Rectal smooth muscle tissue (tissue), 1 donor: ENCODE data around the gene STEAP3.

Source experiments
- H3K27ac ChIP-seq: one replicate; pipeline ENCODE4 v1.7.0; 2013; ENCODE audit warnings: low read depth, low read length, inconsistent platforms
- H3K27me3 ChIP-seq: one replicate; pipeline ENCODE4 v1.7.0; 2013; ENCODE audit warnings: low read length; ENCODE audit not compliant: control insufficient read depth, insufficient read depth
- H3K36me3 ChIP-seq: one replicate; pipeline ENCODE4 v1.7.0; 2013; ENCODE audit warnings: low read length; ENCODE audit not compliant: control insufficient read depth, insufficient read depth
- H3K4me1 ChIP-seq: one replicate; pipeline ENCODE4 v1.7.0; 2013; ENCODE audit warnings: low read length; ENCODE audit not compliant: control insufficient read depth, insufficient read depth
- H3K4me3 ChIP-seq: one replicate; pipeline ENCODE4 v1.7.0; 2013; ENCODE audit warnings: low read length
- H3K9ac ChIP-seq: one replicate; pipeline ENCODE4 v1.7.0; 2013; ENCODE audit warnings: low read length

STEAP3 gene, protein sequence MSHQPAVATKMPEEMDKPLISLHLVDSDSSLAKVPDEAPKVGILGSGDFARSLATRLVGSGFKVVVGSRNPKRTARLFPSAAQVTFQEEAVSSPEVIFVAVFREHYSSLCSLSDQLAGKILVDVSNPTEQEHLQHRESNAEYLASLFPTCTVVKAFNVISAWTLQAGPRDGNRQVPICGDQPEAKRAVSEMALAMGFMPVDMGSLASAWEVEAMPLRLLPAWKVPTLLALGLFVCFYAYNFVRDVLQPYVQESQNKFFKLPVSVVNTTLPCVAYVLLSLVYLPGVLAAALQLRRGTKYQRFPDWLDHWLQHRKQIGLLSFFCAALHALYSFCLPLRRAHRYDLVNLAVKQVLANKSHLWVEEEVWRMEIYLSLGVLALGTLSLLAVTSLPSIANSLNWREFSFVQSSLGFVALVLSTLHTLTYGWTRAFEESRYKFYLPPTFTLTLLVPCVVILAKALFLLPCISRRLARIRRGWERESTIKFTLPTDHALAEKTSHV

DNA sequence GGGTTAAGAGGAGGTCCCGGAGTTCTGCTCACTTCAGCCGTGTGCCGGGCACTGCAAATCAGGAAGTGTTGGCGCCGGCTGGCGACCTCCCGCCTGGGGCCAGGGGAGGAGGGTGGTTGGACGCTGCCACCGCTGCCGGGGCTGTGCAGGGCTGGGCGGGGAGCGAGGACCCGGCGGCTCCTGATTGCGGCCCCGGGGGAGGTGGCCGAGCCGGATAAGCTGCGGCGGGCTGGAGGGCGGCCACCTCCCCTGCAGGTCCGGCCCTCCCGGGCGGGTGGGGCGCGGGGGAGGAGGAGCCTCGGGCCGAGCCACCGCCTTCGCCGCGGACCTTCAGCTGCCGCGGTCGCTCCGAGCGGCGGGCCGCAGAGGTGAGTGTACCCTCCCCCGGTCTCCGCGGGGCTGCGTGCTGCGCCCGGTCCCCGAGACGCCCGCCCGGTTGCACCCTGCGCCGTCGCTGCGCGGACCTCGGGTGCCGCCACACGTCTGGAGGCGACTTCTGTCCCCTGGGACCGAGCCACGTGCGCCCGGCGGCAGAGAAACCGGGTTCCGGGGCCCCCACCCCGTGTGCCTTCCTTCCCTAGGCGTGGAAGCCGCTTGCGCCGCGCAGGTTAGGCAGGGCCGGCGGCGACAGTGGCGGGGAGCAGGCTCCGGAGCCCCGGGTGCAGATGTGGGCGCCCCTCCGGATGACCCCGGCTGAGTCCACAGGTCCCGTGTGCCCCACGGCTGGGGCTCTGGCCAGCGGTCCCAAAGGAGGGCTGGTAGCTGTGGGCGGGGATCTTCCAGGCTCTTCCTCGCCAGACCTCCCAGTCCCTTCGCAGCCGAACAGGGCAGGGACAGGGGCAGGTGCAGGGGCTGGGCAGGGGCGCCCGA lies at the start of gene STEAP3:
STEAP3 (plus strand) TSS at position 314 of the 870 bp plus-strand sequence. CDS start 7,179 bp downstream, outside the sequence.
- Histone ChIP-seq H3K36me3 (no peaks in the 10 kb centered on the region), H3K9ac (no peak within 1 kb of the TSS), H3K4me3 (peak within 1 kb of the TSS; percentile 71), H3K4me1 (no peaks in the 10 kb centered on the region), H3K27me3 (peaks cover 2% of the 10 kb centered on the region), H3K27ac (no peak within 1 kb of the TSS)

DNA sequence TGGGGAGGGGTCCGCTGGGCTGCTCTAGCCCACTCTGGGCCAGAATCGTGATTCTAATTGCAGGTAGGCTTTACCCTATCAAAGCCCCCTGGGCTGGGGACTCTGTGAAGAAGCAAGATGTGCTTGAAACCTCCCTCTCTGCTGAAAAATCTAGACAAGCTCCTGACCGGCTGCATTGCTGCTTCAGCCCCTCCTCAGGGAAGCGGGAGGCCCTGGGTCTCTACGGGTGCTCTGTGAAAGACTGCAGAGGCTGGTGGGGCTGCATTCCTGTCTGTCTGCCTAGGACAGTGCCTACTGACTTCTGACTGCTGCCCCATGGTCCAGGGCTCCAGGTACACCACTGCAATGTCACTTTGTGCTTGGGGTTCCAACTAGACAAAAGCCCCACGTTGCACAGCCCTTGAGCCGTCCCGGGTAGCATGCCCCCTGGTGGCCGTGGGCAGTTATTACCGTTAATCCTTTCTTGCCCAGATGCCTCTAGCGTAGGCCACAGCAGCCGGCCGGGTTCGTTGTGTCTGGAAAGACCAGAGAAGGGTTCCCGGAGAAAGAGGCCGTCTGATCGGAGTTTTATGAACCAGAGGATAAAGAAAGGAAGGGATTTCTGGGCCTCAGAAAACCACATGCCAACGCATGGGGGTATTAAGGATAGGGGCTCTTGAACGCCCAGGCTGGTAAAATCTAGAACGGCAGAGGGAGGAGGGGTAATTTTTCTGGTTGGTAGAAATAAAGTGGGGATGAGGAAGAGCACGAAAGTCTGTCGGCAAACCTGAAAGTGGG lies 49.2 kb upstream of the STEAP3 start:
- Histone ChIP-seq H3K9ac (no peak overlapping the region), H3K36me3 (no peaks in the 10 kb centered on the region), H3K4me3 (no peak overlapping the region), H3K4me1 (no peaks in the 10 kb centered on the region), H3K27ac (no peak overlapping the region), H3K27me3 (no peaks in the 10 kb centered on the region)

DNA sequence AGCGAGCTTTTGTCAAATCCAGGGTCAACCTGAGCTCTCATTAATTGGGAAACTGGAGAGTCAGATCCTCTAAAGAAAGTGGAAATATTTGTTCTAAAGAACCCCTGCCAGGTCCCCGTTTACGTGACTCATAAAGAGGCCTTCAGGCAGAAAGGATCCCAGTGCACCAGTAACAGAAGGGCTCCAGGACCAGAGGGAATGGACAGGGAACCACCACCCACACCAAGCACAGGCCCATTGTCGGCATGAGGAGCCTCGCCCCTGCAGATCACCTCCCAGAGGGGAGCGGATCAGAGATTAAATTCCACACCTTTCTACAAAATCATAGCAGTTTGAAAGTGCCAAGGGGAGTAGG lies 48.7 kb upstream of the STEAP3 start:
- no peaks in the 10 kb centered on the region for H3K4me1 ChIP-seq
- H3K36me3 ChIP-seq: no peaks in the 10 kb centered on the region
- H3K27ac ChIP-seq: no peak overlapping the region
- H3K4me3 ChIP-seq: no peak overlapping the region
- H3K9ac ChIP-seq: no peak overlapping the region
- H3K27me3 ChIP-seq: no peaks in the 10 kb centered on the region

DNA sequence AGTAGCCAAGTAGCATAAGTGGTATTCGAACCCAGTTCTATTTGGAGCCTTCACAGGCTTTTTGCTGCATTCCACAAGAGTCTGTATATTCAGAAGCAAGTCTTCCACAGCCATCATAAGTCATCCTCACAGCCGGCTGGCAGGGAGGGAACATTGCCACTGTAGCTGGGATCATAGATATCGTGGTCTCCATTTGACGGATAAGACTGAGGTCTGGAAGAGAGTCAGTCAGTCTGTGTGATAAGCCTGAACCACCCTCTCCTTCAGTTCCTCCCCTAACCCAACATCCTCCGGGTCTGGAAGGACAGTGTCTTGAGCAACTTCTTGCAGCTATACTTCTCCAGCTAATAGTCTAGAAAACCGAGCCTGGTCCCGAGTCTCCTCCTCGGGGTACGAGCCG lies 48.1 kb upstream of the STEAP3 start:
- Histone ChIP-seq H3K36me3 (no peaks in the 10 kb centered on the region), H3K27me3 (no peaks in the 10 kb centered on the region), H3K4me1 (no peaks in the 10 kb centered on the region), H3K4me3 (no peak overlapping the region), H3K9ac (no peak overlapping the region), H3K27ac (no peak overlapping the region)

DNA sequence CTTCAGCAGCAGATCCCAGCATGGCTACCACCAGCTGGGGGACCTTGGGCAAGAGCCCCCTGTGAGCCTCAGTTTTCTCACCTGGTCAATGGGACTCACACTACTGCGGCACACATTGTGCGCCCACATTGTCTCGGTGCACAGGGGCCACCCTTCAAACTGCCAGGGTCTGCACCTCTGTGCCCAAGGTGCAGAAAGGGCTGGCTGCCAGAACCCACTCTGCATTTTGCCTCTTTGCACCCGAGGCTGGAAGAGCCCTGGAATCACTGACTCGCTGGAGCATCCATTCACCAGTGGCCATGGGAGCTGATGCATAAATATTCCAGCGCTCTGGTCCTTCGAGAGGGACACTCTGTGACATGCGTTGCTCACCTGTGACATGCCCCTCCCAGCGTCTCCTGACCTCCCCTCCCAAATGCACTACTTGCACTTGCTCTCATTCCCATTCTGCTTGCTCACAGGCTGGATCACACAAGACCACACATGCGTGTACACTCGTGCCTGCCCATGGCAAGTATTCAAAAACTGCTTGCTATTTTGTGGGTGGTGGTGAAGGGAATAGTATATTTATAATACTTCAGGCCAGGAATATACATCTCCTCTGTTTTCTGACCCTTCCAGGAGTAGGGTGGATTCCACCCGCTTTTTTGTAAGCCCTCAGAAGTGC lies 46.3 kb upstream of the STEAP3 start:
- Histone ChIP-seq H3K36me3 (no peaks in the 10 kb centered on the region), H3K27me3 (no peaks in the 10 kb centered on the region), H3K4me3 (no peak overlapping the region), H3K9ac (no peak overlapping the region), H3K27ac (no peak overlapping the region), H3K4me1 (no peaks in the 10 kb centered on the region)

DNA sequence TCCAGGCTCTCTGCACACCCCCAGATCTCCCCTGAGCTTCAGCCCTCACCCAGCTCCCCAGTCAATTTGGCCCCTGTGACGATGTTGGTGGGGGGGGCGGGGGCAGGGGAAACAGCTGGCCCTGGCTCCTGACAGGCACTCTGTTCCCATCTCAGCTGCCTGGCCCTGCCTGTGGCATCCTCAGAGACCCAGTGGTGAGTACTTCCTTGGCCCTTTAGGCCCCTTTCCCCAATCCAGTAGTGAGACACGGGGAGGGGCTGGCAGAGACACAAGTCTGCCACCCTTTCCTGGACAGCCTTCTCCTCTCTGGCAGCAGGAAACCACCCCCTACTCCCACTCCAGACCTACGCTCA lies 45.8 kb upstream of the STEAP3 start:
- H3K4me3 ChIP-seq: no peak overlapping the region
- no peaks in the 10 kb centered on the region for H3K27me3 ChIP-seq
- no peaks in the 10 kb centered on the region for H3K4me1 ChIP-seq
- no peaks in the 10 kb centered on the region for H3K36me3 ChIP-seq
- H3K9ac ChIP-seq: no peak overlapping the region
- H3K27ac ChIP-seq: no peak overlapping the region

DNA sequence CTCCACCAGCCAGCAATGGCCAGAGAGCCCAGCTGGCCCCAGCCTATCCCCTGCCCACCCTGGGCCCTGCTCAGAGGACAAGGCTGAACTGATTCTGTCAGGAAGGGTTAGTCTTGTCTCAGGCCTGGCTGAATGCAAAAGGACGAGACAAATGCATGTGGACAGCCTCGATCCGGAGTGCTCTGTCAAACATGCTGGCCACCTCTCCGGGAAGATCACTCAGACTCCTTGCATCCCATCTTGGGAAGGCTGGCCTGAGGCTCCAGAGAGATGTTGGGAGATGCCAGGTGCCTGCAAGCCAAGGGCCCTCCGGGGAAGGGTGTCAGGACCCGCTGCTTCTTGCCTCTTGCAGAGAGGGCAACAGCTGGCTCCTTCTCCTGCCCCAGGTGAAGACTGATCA lies 44.9 kb upstream of the STEAP3 start:
- no peak overlapping the region for H3K27ac ChIP-seq
- H3K27me3 ChIP-seq: no peaks in the 10 kb centered on the region
- H3K9ac ChIP-seq: no peak overlapping the region
- H3K4me1 ChIP-seq: no peaks in the 10 kb centered on the region
- H3K36me3 ChIP-seq: no peaks in the 10 kb centered on the region
- no peak overlapping the region for H3K4me3 ChIP-seq

DNA sequence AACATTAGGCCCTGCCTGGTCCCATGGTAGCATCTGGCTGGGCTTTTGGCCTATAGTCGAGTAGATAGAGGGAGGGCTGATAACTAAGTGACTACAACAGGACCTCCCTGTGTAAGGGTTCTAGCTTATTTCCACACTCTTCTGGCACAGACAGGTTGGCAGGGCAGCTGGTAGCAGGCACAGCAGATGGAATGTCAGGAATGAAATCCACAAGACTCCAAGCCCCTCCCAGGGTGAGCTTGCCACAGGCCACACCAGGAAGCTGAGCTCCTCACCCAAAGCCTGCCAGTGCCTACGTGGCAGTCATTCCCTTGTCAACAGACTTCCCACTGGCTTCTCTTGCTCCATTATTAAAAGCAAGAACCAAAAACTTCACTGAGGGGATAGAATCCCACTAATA lies 44.4 kb upstream of the STEAP3 start:
- Histone ChIP-seq H3K36me3 (no peaks in the 10 kb centered on the region), H3K27ac (no peak overlapping the region), H3K9ac (no peak overlapping the region), H3K27me3 (no peaks in the 10 kb centered on the region), H3K4me3 (no peak overlapping the region), H3K4me1 (no peaks in the 10 kb centered on the region)

DNA sequence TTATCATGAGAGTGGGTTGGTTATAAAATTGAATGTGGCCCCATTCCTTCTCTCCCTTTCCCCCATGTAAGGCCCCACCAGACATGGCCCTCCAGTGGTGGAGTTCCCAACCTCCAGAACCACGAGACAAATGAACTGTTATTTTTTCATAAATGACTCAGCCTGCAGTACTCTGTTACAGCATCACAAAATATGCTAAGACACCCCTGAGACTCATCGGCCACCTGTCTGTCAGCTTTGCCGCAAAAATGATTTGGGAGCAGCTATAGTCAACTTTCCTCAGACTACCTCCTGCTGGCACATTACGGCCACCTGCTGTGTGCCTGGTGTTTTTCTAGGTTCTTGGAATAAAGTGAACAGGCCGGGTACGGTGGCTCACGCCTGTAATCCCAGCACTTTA lies 43.6 kb upstream of the STEAP3 start:
- Histone ChIP-seq H3K9ac (no peak overlapping the region), H3K36me3 (no peaks in the 10 kb centered on the region), H3K4me1 (no peaks in the 10 kb centered on the region), H3K27ac (no peak overlapping the region), H3K27me3 (no peaks in the 10 kb centered on the region), H3K4me3 (no peak overlapping the region)

DNA sequence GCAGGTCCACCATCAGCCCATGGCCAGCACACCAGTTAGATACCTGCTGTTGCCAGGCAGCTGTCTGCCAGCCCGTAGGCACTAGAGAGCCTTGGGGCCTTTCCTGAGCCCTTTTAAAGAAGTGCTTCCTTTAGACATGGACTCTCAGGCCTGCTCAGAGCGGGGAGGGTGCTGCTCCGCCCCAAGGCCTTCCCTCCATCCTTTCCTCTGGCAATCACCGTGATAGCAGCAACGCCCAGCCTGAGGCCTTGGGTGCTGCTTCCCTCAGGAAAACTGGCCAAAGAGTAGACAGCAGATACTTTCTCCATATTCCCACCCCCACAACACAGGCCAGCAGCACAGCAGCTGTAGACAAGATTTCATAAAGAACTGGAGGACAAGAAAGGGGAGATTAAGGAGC lies 42.7 kb upstream of the STEAP3 start:
- Histone ChIP-seq H3K36me3 (no peaks in the 10 kb centered on the region), H3K9ac (no peak overlapping the region), H3K4me3 (no peak overlapping the region), H3K27me3 (no peaks in the 10 kb centered on the region), H3K27ac (no peak overlapping the region), H3K4me1 (no peaks in the 10 kb centered on the region)

DNA sequence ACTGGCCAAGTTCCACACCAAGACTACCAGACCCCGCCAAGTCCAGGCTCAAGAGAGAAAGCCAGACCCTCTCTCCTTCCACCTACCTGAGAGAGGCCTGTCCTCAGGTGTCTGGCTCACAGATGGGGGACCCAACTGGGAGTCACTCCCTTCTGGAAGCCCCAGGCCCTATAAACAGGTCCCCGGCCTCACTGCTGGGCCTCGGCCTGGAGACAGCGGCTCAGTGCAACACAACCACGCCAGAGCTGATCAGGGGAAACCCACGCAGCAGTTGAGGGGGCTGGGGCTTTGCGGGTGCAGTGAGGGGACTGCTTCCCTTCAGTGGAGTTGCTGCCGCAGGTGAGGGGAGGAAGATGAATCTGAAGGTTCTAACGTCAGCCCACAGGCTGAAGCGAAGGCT lies 42.2 kb upstream of the STEAP3 start:
- Histone ChIP-seq H3K9ac (no peak overlapping the region), H3K27me3 (no peaks in the 10 kb centered on the region), H3K27ac (no peak overlapping the region), H3K36me3 (no peaks in the 10 kb centered on the region), H3K4me1 (no peaks in the 10 kb centered on the region), H3K4me3 (no peak overlapping the region)
